Measurements from ENCODE around the gene RASGRF2. TPM values are rescaled to one million over a fixed set of nuclear protein-coding genes. Genes with fewer than 3 reads are reported as not detected.

RASGRF2 gene
- polyA plus RNA-seq, 1 donor from 2014 or later, result 0.42 TPM

GRCh38 chr5:80986382-80986781, 26.2 kb downstream of the RASGRF2 start:
- Histone ChIP-seq H3K79me2 (replicated peaks; ENCODE audit: insufficient read depth, low read length) (no peaks in the 10 kb centered on the region), H3K4me3 (ENCODE audit: low read length) (no peak overlapping the region), H2AFZ (ENCODE audit: low read depth, low read length) (no peak overlapping the region), H4K20me1 (ENCODE audit: insufficient read depth) (no peaks in the 10 kb centered on the region), H3K27me3 (ENCODE audit: insufficient read depth, low read depth, low read length) (no peaks in the 10 kb centered on the region), H3K4me2 (ENCODE audit: low read length) (no peak overlapping the region), H3K9me3 (ENCODE audit: low read length) (no peaks in the 10 kb centered on the region), H3K27ac (ENCODE audit: low read length) (no peak overlapping the region), H3K9me2 (ENCODE audit: insufficient read depth, low read length) (no peaks in the 10 kb centered on the region), H3F3A (ENCODE audit: insufficient read depth, low read length, poor library complexity, severe bottlenecking) (no peaks in the 10 kb centered on the region), H3K36me3 (ENCODE audit: insufficient read depth, low read length) (no peaks in the 10 kb centered on the region), H3K9ac (ENCODE audit: low read length) (no peak overlapping the region)
- no peak for TF ChIP-seq SMC3 (conservative IDR thresholded peaks at IDR 0.05; ENCODE audit: poor library complexity)
- no peak for TF ChIP-seq RAD21 (conservative IDR thresholded peaks at IDR 0.05)
- TF ChIP-seq EZH2 (IDR thresholded peaks at IDR 0.05; ENCODE audit: borderline replicate concordance, insufficient read depth, low read length, poor library complexity, severe bottlenecking), result no peak

GRCh38 chr5:80987078-80987766, 27.1 kb downstream of the RASGRF2 start:
- TF ChIP-seq EZH2 (IDR thresholded peaks at IDR 0.05; ENCODE audit: borderline replicate concordance, insufficient read depth, low read length, poor library complexity, severe bottlenecking), result no peak
- no peak for TF ChIP-seq MXI1 (conservative IDR thresholded peaks at IDR 0.05; ENCODE audit: poor library complexity, severe bottlenecking)
- no peak for TF ChIP-seq TAF1 (IDR thresholded peaks at IDR 0.05; ENCODE audit: low read depth)
- TF ChIP-seq RAD21 (conservative IDR thresholded peaks at IDR 0.05), result no peak
- no peak for TF ChIP-seq SMC3 (conservative IDR thresholded peaks at IDR 0.05; ENCODE audit: poor library complexity)
- no peak for TF ChIP-seq REST (IDR thresholded peaks at IDR 0.05; ENCODE audit: borderline replicate concordance)
- Histone ChIP-seq H3K27ac (ENCODE audit: low read length) (no peak overlapping the region), H3F3A (ENCODE audit: insufficient read depth, low read length, poor library complexity, severe bottlenecking) (no peaks in the 10 kb centered on the region), H3K9me3 (ENCODE audit: low read length) (no peaks in the 10 kb centered on the region), H3K79me2 (replicated peaks; ENCODE audit: insufficient read depth, low read length) (no peaks in the 10 kb centered on the region), H2AFZ (ENCODE audit: low read depth, low read length) (no peak overlapping the region), H3K4me2 (ENCODE audit: low read length) (no peak overlapping the region), H4K20me1 (ENCODE audit: insufficient read depth) (no peaks in the 10 kb centered on the region), H3K9me2 (ENCODE audit: insufficient read depth, low read length) (no peaks in the 10 kb centered on the region), H3K36me3 (ENCODE audit: insufficient read depth, low read length) (no peaks in the 10 kb centered on the region), H3K4me3 (ENCODE audit: low read length) (no peak overlapping the region), H3K27me3 (ENCODE audit: insufficient read depth, low read depth, low read length) (no peaks in the 10 kb centered on the region), H3K9ac (ENCODE audit: low read length) (no peak overlapping the region)

- no peak for TF ChIP-seq SMC3 (conservative IDR thresholded peaks at IDR 0.05; ENCODE audit: poor library complexity)
- no peak for TF ChIP-seq RAD21 (conservative IDR thresholded peaks at IDR 0.05)
- TF ChIP-seq TAF1 (IDR thresholded peaks at IDR 0.05; ENCODE audit: low read depth), result no peak
- no peak for TF ChIP-seq EZH2 (IDR thresholded peaks at IDR 0.05; ENCODE audit: borderline replicate concordance, insufficient read depth, low read length, poor library complexity, severe bottlenecking)
- TF ChIP-seq POLR2AphosphoS5 (IDR thresholded peaks at IDR 0.05), result no peak
- TF ChIP-seq CTCF (IDR thresholded peaks at IDR 0.05; ENCODE audit: poor library complexity, severe bottlenecking), result no peak
- TF ChIP-seq REST (IDR thresholded peaks at IDR 0.05; ENCODE audit: borderline replicate concordance), result no peak
- TF ChIP-seq MXI1 (conservative IDR thresholded peaks at IDR 0.05; ENCODE audit: poor library complexity, severe bottlenecking), result no peak
- TF ChIP-seq EP300 (conservative IDR thresholded peaks at IDR 0.05; ENCODE audit: poor library complexity, severe bottlenecking), result no peak
- Histone ChIP-seq H3K4me2 (ENCODE audit: low read length) (no peak overlapping the region), H2AFZ (ENCODE audit: low read depth, low read length) (no peak overlapping the region), H3K9ac (ENCODE audit: low read length) (no peak overlapping the region), H3K27ac (ENCODE audit: low read length) (no peak overlapping the region), H3K27me3 (ENCODE audit: insufficient read depth, low read depth, low read length) (no peaks in the 10 kb centered on the region), H3K79me2 (replicated peaks; ENCODE audit: insufficient read depth, low read length) (no peaks in the 10 kb centered on the region), H3K4me3 (ENCODE audit: low read length) (no peak overlapping the region), H3K9me2 (ENCODE audit: insufficient read depth, low read length) (no peaks in the 10 kb centered on the region), H3K36me3 (ENCODE audit: insufficient read depth, low read length) (no peaks in the 10 kb centered on the region), H3F3A (ENCODE audit: insufficient read depth, low read length, poor library complexity, severe bottlenecking) (no peaks in the 10 kb centered on the region), H3K9me3 (ENCODE audit: low read length) (no peaks in the 10 kb centered on the region), H4K20me1 (ENCODE audit: insufficient read depth) (no peaks in the 10 kb centered on the region)
Observed at GRCh38 chr5:80988419-80988935, 28.3 kb downstream of the RASGRF2 start.
